Neutrophil (primary cell): Measurements from ENCODE around the gene ANO10.

Experiments used
- H3K27ac ChIP-seq: fragments of 200-600 bp; sonication (generic); 2 replicates; pipeline ENCODE4 v1.5.1; 2016; ENCODE audit warnings: mild to moderate bottlenecking, moderate library complexity
- H3K27me3 ChIP-seq: fragments of 200-600 bp; sonication (generic); 2 replicates; pipeline ENCODE4 v1.6.0; 2016; ENCODE audit warnings: mild to moderate bottlenecking
- H3K36me3 ChIP-seq: fragments of 200-600 bp; sonication (generic); 2 replicates; pipeline ENCODE4 v1.5.1; 2017
- H3K4me1 ChIP-seq, 2 experiments: fragments of 200-600 bp in 1 of 2; sonication (generic) in 1 of 2; 1 replicate in 1 of 2; 2 replicates in 1 of 2; pipeline versions ENCODE4 v1.5.1 to v1.6.1; 2013 to 2016; ENCODE audit warnings: low read depth in 1 of 2, low read length in 1 of 2, mild to moderate bottlenecking in 1 of 2, moderate library complexity in 1 of 2; ENCODE audit not compliant: control insufficient read depth in 1 of 2, insufficient read depth in 1 of 2
- H3K4me3 ChIP-seq, 2 experiments: fragments of 200-600 bp in 1 of 2; sonication (generic) in 1 of 2; 1 replicate in 1 of 2; 2 replicates in 1 of 2; pipeline ENCODE4 v1.5.1; 2013 to 2016; ENCODE audit warnings: low read depth in 1 of 2, low read length in 1 of 2, mild to moderate bottlenecking in 1 of 2, moderate library complexity in 1 of 2
- H3K9me3 ChIP-seq: fragments of 200-600 bp; sonication (generic); 2 replicates; pipeline ENCODE4 v1.5.1; 2016
- TF ChIP-seq, protein P1 (sequence below): fragments of 200-600 bp; sonication (generic); IDR thresholded peaks from 2 replicates; pipeline ENCODE4 v1.5.1; 2016; ENCODE audit warnings: antibody characterized with exemption

ANO10 gene

DNA sequence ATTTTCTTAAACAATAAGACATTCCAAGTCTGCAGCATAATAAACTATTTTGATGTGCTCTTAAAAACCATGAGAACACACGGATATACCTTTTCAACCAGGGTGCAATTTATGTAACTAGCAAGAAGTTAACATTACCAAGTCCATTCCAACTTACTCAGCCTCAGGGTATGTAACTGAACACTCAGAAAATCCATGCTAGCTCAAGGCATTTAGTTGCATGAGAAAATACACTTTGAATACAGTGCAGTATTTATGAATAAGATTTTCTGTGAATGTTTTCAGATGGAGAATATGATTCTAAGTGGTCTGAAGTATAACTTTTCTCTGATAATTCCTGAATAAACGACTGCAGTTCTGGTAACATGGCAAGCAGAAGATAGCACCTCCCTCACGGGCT, 211.2 kb downstream of the ANO10 start:
- no peak overlapping the region for H3K4me3 ChIP-seq
- H3K4me1 ChIP-seq: no peaks in the 10 kb centered on the region
- TF ChIP-seq, protein P1, sequence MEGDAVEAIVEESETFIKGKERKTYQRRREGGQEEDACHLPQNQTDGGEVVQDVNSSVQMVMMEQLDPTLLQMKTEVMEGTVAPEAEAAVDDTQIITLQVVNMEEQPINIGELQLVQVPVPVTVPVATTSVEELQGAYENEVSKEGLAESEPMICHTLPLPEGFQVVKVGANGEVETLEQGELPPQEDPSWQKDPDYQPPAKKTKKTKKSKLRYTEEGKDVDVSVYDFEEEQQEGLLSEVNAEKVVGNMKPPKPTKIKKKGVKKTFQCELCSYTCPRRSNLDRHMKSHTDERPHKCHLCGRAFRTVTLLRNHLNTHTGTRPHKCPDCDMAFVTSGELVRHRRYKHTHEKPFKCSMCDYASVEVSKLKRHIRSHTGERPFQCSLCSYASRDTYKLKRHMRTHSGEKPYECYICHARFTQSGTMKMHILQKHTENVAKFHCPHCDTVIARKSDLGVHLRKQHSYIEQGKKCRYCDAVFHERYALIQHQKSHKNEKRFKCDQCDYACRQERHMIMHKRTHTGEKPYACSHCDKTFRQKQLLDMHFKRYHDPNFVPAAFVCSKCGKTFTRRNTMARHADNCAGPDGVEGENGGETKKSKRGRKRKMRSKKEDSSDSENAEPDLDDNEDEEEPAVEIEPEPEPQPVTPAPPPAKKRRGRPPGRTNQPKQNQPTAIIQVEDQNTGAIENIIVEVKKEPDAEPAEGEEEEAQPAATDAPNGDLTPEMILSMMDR: no peak
- H3K27ac ChIP-seq: no peak overlapping the region
- H3K36me3 ChIP-seq: peaks cover 25% of the 10 kb centered on the region
- H3K27me3 ChIP-seq: no peaks in the 10 kb centered on the region
- H3K9me3 ChIP-seq: no peaks in the 10 kb centered on the region

DNA sequence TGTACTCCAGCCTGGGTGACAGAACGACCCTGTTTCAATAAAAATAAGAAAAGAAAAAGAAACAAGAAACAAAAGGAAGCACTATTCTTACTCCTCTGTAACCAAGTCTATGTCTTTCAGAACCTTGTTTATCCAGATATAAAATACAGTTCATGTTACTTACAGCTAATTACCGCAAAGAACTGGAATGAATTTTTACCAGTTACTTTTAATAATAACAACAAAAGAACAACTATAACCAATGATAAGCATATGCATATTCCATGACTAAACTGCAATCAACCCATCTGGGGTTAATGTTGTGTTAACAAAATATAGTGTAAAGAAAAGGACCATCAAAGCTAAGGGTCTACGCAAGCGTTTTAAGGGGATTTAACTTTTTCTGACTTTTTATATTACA, 212.3 kb downstream of the ANO10 start:
- Histone ChIP-seq H3K27ac (no peak overlapping the region), H3K4me1 (no peaks in the 10 kb centered on the region)
- TF ChIP-seq, protein P1: no peak

DNA sequence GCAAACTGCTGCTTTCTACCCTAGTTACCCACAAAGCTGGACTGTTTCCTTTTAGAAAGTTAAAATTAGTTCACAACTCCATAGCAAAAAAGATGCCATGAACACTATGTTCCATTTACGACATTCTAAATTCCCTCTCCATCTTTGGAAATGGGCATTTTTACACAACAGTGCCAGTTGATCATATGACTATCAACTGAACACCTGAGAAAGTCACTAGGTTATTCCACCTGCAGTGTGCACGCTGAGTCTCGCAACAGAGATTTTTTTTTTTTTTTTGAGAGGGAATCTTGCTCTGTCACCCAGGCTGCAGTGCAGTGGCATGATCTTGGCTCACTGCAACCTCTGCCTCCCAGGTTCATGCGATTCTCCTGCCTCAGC, 215.2 kb downstream of the ANO10 start:
- no peak overlapping the region for H3K4me3 ChIP-seq
- H3K27ac ChIP-seq: no peak overlapping the region
- peaks cover 21% of the 10 kb centered on the region for H3K36me3 ChIP-seq
- TF ChIP-seq, protein P1: no peak
- H3K9me3 ChIP-seq: no peaks in the 10 kb centered on the region
- H3K4me1 ChIP-seq: no peaks in the 10 kb centered on the region
- H3K27me3 ChIP-seq: no peaks in the 10 kb centered on the region

More for the DNA sequence above, 212.3 kb downstream of the ANO10 start:
- no peaks in the 10 kb centered on the region for H3K9me3 ChIP-seq
- H3K27me3 ChIP-seq: no peaks in the 10 kb centered on the region
- peaks cover 25% of the 10 kb centered on the region for H3K36me3 ChIP-seq
- H3K4me3 ChIP-seq: no peak overlapping the region

DNA sequence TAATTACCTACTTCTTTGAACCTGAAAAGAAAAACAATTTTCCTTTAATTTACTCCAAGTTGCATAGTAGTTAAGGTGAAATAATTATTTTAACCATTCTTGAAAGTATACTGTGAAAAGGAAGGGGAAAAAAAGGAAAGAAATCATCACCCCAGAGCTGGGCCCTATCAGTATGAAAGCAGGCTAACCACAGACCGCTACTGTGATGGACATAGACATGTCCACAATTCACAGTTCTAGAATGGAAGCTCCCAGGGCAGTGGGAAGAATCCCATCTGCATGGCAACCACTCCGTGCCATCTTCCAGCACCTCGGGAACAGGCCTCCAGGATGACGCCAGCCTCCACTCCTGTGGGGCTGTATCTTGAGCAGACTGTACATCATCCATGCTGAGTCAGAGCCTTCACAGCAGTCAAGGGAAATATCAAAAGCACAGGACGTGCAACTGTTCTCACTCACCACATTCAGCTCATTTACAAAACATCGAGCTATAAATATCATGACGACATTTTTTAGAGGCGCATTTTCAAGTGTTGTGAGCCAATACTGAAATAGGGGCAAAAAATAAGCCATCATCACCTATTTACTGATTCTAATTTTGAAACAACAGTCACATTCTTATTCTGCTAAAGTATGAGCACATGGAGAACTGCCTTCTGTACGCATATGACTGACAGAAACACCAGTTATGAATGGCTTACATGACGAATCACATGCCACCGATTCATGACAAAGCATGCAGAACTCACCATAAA, 215.7 kb downstream of the ANO10 start:
- H3K36me3 ChIP-seq: peaks cover 19% of the 10 kb centered on the region
- H3K9me3 ChIP-seq: no peaks in the 10 kb centered on the region
- no peaks in the 10 kb centered on the region for H3K4me1 ChIP-seq
- TF ChIP-seq, protein P1: no peak
- no peak overlapping the region for H3K4me3 ChIP-seq
- no peaks in the 10 kb centered on the region for H3K27me3 ChIP-seq
- H3K27ac ChIP-seq: no peak overlapping the region

DNA sequence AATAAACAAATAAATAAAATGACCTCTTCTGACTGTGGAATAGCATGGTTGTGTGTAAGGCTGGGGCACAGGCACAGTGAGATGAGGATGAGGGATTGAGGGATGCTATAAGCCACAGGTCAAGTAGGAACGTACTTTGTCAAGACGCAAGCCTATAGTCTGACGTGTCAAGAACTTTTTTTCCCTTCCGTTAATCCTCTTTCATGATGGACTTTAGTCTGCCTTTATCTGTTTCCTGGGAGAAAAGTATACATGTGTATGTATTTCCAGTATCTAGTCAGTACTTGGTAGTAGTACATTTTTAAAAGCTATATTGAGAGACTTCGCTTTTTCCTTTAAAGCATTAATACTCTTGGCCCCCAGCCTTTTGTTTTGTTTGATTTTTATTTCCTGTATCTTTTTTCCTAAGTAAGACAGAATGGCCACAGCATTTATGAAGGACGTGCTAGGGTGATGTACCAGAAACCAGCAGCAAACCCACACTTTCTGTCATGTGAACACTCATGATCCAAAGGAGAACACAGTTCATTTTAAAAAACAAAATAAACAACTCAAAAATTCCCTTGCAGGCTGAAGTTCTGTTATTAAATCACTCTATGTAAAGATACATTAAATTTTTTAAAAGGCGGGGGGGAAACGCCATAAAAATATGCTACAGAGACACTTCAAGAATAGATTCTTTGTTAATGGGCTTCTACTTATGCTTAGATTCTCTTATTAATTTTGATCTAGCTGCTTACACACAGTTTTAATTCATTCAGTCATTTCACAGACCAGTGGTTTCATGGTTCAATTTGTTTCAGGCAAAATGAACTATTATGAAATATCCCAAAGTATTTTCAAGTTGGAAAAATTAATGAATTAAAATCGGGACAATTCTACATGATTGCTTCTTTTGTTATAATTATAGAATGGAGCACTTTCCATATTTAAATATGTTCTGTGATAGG, 220.8 kb downstream of the ANO10 start:
- TF ChIP-seq, protein P1: no peak
- H3K4me3 ChIP-seq: no peak overlapping the region
- no peak overlapping the region for H3K27ac ChIP-seq
- H3K4me1 ChIP-seq: no peaks in the 10 kb centered on the region
- H3K36me3 ChIP-seq: no peaks in the 10 kb centered on the region
- no peaks in the 10 kb centered on the region for H3K27me3 ChIP-seq
- no peaks in the 10 kb centered on the region for H3K9me3 ChIP-seq
